NCI-H2107 (cell line): ENCODE measurements around the gene ADA.
"Not testable (repeated sequence)": the region's sequence is repeated elsewhere in the genome, so short reads cannot be mapped to it uniquely, and the experiment has no call there.

Experiments
- DNase-seq: peaks from one replicate; lab custom pipeline; 2025; lab: John Stamatoyannopoulos, UW

The ADA gene

GRCh38 chr20:44599715-44600114 is 51.8 kb downstream of the ADA start:
- no peak for DNase-seq

GRCh38 chr20:44598423-44599305 is 52.8 kb downstream of the ADA start:
- no peak for DNase-seq

- DNase-seq: no peak
Measured at GRCh38 chr20:44597930-44598329, 53.6 kb downstream of the ADA start.

GRCh38 chr20:44597516-44597915 is 54.0 kb downstream of the ADA start:
- DNase-seq: no peak

DNA sequence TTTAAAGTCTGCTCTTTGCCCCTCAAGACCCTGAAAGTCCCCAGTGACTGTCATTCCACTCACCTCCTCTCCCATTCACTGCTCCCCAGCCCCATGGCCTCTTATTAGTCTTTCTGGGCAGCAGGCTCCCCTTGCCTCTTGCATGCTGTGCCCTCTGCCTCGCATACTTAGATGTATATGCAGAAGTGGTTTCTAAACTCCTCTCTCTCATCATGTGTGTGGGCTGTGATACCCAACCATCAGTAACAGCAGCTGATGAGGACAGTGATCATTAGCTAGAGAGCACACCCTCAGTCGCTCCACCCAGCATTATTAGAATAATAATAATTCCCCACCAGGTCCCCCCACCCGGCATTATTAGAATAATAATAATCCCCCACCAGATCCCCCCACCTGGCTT is 54.6 kb downstream of the ADA start:
- DNase-seq: no peak

- no peak for DNase-seq
Measured at GRCh38 chr20:44596010-44596409, 55.5 kb downstream of the ADA start.

GRCh38 chr20:44594730-44595129 is 56.8 kb downstream of the ADA start:
- DNase-seq: no peak

DNA sequence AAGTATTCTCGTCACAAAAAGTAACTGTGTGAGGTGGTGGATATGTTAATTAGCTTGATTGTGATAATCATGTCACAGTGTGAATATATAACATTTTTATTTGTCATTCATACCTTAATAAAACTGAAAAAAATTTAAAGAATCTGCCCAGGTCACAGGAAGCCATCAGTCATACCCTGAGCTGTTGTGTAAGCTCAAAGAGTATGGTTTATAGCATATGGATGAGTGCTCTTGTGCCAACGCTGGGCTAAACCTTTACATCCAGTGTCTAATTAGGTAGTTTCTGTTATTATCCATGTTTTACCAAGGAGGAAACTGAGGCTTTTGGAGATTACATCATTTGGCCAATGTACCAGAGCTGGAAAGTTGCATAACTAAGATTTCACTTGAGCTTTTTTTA is 57.7 kb downstream of the ADA start:
- no peak for DNase-seq

DNA sequence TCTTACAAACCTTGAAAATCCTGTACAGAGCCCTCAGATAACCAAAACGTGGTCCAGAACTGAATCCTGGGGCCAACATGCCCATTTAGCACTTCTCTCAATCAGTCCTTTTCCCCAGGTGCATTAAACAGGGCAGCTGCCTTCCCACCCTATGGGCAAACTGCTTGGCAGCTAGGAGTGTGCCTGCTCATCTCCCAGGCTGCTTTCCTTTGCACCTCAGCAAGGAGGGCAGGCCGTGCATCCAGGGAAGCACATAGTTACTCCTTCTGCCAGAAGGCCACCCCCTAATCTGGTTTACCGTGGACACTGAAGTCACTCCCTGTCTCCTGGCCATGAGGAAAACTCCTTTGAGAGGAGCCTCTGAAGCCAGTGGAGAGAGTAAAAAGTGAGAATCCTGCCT is 59.1 kb downstream of the ADA start:
- DNase-seq: no peak

- DNase-seq: no peak
Measured at GRCh38 chr20:44590980-44591778, 60.3 kb downstream of the ADA start.

- no peak for DNase-seq
Measured at GRCh38 chr20:44589537-44589936, 62.0 kb downstream of the ADA start.

DNA sequence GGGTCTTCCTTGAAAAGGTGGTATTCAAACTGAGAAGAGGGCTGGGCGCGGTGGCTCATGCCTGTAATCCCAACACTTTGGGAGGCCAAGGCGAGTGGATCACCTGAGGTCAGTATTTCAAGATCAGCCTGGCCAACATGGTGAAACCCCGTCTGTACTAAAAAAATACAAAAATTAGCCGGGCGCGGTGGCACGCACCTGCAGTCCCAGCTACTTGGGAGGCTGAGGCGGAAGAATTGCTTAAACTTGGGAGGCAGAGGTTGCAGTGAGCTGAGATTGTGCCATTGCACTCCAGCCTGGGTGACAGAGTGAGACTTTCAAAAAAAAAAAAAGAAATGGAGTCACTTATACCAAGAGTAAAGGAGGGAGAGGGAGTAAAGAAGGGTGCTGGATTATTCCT is 63.2 kb downstream of the ADA start:
- not testable (repeated sequence) for DNase-seq

DNA sequence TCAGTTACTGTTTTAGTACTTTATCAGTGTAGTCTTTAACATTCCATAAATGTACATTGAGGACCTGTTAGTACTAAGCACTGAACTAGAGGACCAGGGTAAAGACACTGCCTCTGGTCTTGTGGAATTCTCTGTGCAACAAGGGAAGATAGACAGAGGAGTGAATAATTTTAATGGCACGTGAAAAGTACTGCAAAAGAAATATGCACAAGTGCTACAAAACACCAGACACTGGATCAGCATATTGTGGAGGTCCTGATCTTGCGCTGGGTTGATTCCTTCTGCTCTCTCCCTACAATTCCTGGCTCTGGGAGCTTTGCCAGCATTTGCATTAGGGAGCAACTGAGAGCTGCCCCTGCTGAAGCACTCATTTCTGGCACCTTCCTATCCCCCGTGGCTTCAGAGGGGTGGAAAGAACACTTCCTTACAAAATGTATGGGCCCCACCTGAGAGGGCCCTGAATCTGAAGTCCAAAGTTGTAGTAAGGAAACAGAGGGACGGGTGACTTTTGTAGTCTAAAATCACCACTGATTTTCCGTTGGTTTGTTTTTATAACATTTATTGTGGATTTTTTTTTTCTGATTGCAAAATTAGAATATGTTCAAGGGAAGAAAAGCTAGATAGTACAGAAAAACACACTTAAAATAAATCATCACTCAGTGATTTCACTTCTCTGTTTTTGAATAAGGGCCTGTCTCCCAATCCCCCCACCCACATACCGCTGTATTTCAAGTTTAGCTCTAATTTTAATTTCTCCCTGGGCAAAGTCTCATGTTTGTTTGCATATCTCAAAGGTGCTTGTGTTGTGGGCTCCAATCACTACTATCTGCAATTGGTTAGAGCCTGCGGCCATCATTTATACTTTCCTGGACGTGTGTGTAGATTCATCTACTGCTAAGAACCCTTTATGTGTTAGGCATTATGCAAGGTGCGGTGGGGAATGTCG is 64.2 kb downstream of the ADA start:
- DNase-seq: no peak

GRCh38 chr20:44586289-44586911 is 65.1 kb downstream of the ADA start:
- no peak for DNase-seq

DNA sequence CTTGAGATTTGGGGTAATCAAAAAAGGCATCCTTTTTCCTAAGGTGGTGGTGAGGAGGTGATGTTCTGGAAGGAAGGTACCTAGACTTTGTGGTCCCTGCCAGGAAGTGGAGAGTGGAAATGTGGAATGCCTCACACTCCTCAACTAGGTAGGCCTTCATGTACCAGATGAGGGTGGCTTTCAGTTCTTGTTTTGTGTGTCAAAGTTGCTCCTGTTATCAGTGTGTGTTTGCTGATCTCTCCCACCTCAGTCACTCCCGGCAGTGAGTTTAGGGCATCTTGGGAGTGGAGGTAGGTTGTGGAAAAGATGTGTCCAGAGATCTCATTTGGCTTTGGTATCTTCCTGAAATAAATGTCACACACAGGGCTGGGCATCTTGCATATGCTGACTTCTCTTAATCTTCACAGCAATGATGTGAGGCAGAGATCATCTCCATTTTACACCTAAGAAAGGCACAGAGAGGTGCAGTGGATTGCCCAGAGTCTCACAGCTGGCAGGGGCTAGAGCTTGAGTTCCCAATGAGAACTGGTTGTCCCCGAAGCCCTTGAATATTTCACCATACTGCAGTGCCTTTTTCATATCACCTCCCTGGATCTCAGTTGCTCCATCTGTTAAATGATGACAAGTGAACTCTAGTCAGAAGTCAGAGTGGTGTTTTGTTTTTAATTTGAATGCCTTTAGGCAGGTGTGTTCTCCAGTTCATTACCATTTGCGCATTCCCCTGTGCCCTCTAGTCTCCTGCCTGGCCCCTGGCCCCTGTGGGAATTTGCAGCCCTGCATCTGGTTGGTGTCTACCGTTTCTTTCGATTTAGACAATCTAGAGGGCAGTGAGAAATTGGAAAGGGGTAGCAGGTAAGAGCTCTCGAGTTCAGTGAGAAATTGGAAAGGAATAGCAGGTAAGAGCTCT is 66.2 kb downstream of the ADA start:
- no peak for DNase-seq

GRCh38 chr20:44584162-44584561 is 67.3 kb downstream of the ADA start:
- no peak for DNase-seq

GRCh38 chr20:44583157-44583556 is 68.3 kb downstream of the ADA start:
- DNase-seq: no peak

- DNase-seq: no peak
Measured at GRCh38 chr20:44582311-44583025, 69.0 kb downstream of the ADA start, which contains the start of gene PKIG. TSS of gene PKIG (plus strand) at chr20:44582579. CDS start at chr20:44614557, 31,978 bp downstream.

- no peak for DNase-seq
Measured at GRCh38 chr20:44581515-44581914, 70.0 kb downstream of the ADA start.
